Measurements from ENCODE around the gene PDGFRB.

DNA sequence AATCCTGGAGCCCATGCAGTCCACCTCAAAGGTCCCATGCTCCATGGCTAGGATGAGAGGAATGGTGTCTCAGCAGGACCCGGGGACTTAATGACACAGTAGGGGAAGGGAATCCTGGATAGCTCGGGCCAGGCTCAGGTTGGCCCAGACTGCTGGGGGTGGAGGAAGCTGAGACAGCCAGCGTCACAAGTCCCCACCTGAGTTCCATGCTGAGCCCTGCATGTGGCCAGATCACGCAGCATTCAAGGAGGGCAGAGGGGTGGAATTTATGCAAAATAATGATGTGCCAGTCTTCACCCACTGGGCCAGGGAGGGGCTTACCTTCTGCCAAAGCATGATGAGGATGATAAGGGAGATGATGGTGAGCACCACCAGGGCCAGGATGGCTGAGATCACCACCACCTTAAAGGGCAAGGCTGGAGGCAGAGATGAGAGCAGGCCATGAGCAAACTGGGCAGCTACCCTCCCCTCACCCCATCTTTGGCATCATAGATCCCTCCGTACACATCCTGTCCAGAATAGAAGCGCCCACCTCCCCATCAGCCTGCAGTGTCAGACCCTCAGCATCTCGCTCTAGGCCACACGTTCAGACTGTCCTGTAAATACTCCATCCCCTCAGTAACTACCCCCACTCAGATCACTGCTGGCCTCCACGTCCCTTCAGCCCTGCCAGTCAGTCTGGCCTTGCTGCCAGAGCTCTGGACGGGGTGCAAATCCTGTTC lies 29.3 kb downstream of the PDGFRB start:
- TF ChIP-seq, protein P1, sequence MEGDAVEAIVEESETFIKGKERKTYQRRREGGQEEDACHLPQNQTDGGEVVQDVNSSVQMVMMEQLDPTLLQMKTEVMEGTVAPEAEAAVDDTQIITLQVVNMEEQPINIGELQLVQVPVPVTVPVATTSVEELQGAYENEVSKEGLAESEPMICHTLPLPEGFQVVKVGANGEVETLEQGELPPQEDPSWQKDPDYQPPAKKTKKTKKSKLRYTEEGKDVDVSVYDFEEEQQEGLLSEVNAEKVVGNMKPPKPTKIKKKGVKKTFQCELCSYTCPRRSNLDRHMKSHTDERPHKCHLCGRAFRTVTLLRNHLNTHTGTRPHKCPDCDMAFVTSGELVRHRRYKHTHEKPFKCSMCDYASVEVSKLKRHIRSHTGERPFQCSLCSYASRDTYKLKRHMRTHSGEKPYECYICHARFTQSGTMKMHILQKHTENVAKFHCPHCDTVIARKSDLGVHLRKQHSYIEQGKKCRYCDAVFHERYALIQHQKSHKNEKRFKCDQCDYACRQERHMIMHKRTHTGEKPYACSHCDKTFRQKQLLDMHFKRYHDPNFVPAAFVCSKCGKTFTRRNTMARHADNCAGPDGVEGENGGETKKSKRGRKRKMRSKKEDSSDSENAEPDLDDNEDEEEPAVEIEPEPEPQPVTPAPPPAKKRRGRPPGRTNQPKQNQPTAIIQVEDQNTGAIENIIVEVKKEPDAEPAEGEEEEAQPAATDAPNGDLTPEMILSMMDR (IDR thresholded peaks at IDR 0.05): no peak
- no peak for TF ChIP-seq POLR2A (IDR thresholded peaks at IDR 0.05)
- TF ChIP-seq EP300 (IDR thresholded peaks at IDR 0.05): no peak
